Measurements from ENCODE around the gene RNF43. TPM values are rescaled to one million over a fixed set of nuclear protein-coding genes. Genes with fewer than 3 reads are reported as not detected.
A peak's percentile ranks its signal among the peaks of the same experiment; 100 is the strongest.

RNF43 gene
- total and polyA plus RNA-seq, 2 of the 13 experiments (the other 11 are each of a cell fraction or from before 2014, with no cell fraction given), result 31.0 to 53.4 TPM

DNA sequence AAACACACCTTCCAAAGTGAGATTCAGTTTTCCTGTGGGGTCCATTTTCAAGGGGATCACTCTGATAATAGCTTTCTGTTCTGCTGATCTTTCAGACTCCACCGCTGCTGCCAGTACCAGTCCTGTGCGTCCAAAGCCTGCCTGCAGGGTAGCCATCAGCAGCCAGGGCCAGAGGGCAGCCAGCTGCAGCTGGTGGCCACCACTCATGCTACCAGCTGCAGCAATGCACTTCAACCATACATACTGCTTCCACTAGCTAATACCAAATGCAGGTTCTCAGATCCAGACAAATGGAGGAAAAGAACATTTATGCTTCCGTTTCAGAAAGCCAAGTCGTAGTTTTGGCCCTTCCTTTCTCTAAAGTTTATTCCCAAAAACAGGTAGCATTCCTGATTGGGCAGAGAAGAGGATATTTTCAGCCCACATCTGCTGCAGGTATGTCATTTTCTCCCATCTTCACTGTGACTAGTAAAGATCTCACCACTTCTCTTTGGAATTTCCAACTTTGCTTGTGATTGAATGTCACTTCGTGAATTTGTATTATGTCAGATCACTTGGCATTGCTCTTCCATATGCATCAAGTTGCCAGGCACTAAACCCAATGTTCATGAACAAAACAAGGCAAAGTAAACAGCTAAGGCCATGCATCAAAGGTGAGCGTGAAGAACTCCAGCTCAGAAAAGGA is 1.8 kb downstream of the RNF43 start (continued):
- peak; percentile 88 for TF ChIP-seq ZNF687 (CRISPR knock-in tag; IDR thresholded peaks at IDR 0.05)
- TF ChIP-seq PCBP1 (IDR thresholded peaks at IDR 0.05; ENCODE audit: borderline replicate concordance, low read depth, low read length), result no peak
- no peak for TF ChIP-seq RORA (CRISPR knock-in tag; IDR thresholded peaks at IDR 0.05)
- TF ChIP-seq IKZF1 (IDR thresholded peaks at IDR 0.05), result no peak
- TF ChIP-seq, protein P1, sequence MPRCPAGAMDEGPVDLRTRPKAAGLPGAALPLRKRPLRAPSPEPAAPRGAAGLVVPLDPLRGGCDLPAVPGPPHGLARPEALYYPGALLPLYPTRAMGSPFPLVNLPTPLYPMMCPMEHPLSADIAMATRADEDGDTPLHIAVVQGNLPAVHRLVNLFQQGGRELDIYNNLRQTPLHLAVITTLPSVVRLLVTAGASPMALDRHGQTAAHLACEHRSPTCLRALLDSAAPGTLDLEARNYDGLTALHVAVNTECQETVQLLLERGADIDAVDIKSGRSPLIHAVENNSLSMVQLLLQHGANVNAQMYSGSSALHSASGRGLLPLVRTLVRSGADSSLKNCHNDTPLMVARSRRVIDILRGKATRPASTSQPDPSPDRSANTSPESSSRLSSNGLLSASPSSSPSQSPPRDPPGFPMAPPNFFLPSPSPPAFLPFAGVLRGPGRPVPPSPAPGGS (CRISPR knock-in tag; IDR thresholded peaks at IDR 0.05), result no peak
- no peak; the same call in 1 of the 2 replicates for TF ChIP-seq IRF2 (CRISPR knock-in tag; IDR thresholded peaks at IDR 0.05)
- TF ChIP-seq NFAT5 (CRISPR knock-in tag; IDR thresholded peaks at IDR 0.05), result no peak
- no peak for TF ChIP-seq HES4 (CRISPR knock-in tag; IDR thresholded peaks at IDR 0.05; ENCODE audit: borderline replicate concordance)
- TF ChIP-seq RFXAP (CRISPR knock-in tag; IDR thresholded peaks at IDR 0.05; ENCODE audit: borderline replicate concordance), result no peak
- no peak for TF ChIP-seq AKAP8 (CRISPR knock-in tag; IDR thresholded peaks at IDR 0.05)
- no peak for TF ChIP-seq PLSCR1 (CRISPR knock-in tag; IDR thresholded peaks at IDR 0.05; ENCODE audit: borderline replicate concordance)
- TF ChIP-seq THAP9 (CRISPR knock-in tag; IDR thresholded peaks at IDR 0.05; ENCODE audit: borderline replicate concordance), result no peak
- peak; percentile 60; the same call in 1 of the 2 replicates for TF ChIP-seq HOXA5 (CRISPR knock-in tag; IDR thresholded peaks at IDR 0.05)
- no peak for TF ChIP-seq CENPX (CRISPR knock-in tag; IDR thresholded peaks at IDR 0.05)
